Progenitor cell of endocrine pancreas (in vitro differentiated cells): ENCODE data around the gene SLK. TPM values are rescaled to one million over a fixed set of nuclear protein-coding genes. Genes with fewer than 3 reads are reported as not detected.

Source experiments
- DNase-seq: peaks from one replicate; pipeline ENCODE4 v3.0.0; 2021; ENCODE audit warnings: low spot score; ENCODE audit not compliant: unreplicated experiment
- H3K27ac Mint-ChIP-seq: 2 replicates; pipeline ENCODE4 v1.8.0; 2021; ENCODE audit warnings: mild to moderate bottlenecking, moderate library complexity, mixed read lengths
- H3K27me3 Mint-ChIP-seq: 2 replicates; pipeline ENCODE4 v1.8.0; 2021; ENCODE audit warnings: mixed read lengths
- H3K36me3 Mint-ChIP-seq: 2 replicates; pipeline ENCODE4 v1.8.0; 2022; ENCODE audit warnings: mixed read lengths; ENCODE audit not compliant: insufficient read depth
- H3K4me1 Mint-ChIP-seq: 2 replicates; pipeline ENCODE4 v1.8.0; 2021; ENCODE audit warnings: low read depth, mixed read lengths
- H3K4me3 Mint-ChIP-seq: 2 replicates; pipeline ENCODE4 v1.8.0; 2021; ENCODE audit warnings: low read depth, mild to moderate bottlenecking, moderate library complexity, mixed read lengths
- H3K9me3 Mint-ChIP-seq: 2 replicates; pipeline ENCODE4 v1.8.0; 2021; ENCODE audit warnings: low read depth, mixed read lengths
- CTCF ChIP-seq: fragments of 200-600 bp; sonication (generic); IDR thresholded peaks from one replicate; pipeline ENCODE4 v1.5.0; 2021; ENCODE audit warnings: antibody characterized with exemption, mild to moderate bottlenecking; ENCODE audit not compliant: unreplicated experiment
- total RNA-seq: library from RNA; stranded (reverse); gene quantifications from 2 replicates; pipeline ENCODE4 v1.2.1, GENCODE V29; 2021

The SLK gene
- total RNA-seq, 1 donor from 2014 or later, result 29.8 TPM

- Mint-ChIP-seq H3K27ac (no peak overlapping the region), H3K36me3 (peaks cover 2% of the 10 kb centered on the region), H3K4me3 (no peak overlapping the region), H3K9me3 (no peaks in the 10 kb centered on the region), H3K27me3 (no peaks in the 10 kb centered on the region), H3K4me1 (peaks cover 10% of the 10 kb centered on the region)
- no peak for TF ChIP-seq CTCF
- DNase-seq, result no peak
Measured at GRCh38 chr10:103983367-103983911, 16.5 kb downstream of the SLK start.

- no peak for DNase-seq
- Mint-ChIP-seq H3K4me3 (no peak overlapping the region), H3K27me3 (no peaks in the 10 kb centered on the region), H3K36me3 (peaks cover 2% of the 10 kb centered on the region), H3K4me1 (peaks cover 6% of the 10 kb centered on the region), H3K9me3 (no peaks in the 10 kb centered on the region), H3K27ac (no peak overlapping the region)
- TF ChIP-seq CTCF, result no peak
Measured at GRCh38 chr10:103985726-103986125, 18.8 kb downstream of the SLK start.

GRCh38 chr10:103986360-103986759 is 19.4 kb downstream of the SLK start:
- Mint-ChIP-seq H3K27ac (no peak overlapping the region), H3K27me3 (no peaks in the 10 kb centered on the region), H3K36me3 (no peaks in the 10 kb centered on the region), H3K4me1 (peaks cover 6% of the 10 kb centered on the region), H3K9me3 (no peaks in the 10 kb centered on the region), H3K4me3 (no peak overlapping the region)
- no peak for TF ChIP-seq CTCF
- no peak for DNase-seq

- Mint-ChIP-seq H3K27ac (no peak overlapping the region), H3K4me3 (no peak overlapping the region), H3K36me3 (peaks cover 3% of the 10 kb centered on the region), H3K4me1 (no peaks in the 10 kb centered on the region), H3K9me3 (no peaks in the 10 kb centered on the region), H3K27me3 (no peaks in the 10 kb centered on the region)
- DNase-seq, result no peak
- no peak for TF ChIP-seq CTCF
Measured at GRCh38 chr10:103990121-103990520, 23.2 kb downstream of the SLK start.

- H3K4me1 Mint-ChIP-seq, result no peaks in the 10 kb centered on the region
- H3K27ac Mint-ChIP-seq, result no peak overlapping the region
- no peaks in the 10 kb centered on the region for H3K9me3 Mint-ChIP-seq
- peaks cover 3% of the 10 kb centered on the region for H3K36me3 Mint-ChIP-seq
- no peaks in the 10 kb centered on the region for H3K27me3 Mint-ChIP-seq
- no peak overlapping the region for H3K4me3 Mint-ChIP-seq
- no peak for DNase-seq
- no peak for TF ChIP-seq CTCF
Measured at GRCh38 chr10:103990531-103990930, 23.6 kb downstream of the SLK start.
